ENCODE measurements around the gene SATB1. TPM values are rescaled to one million over a fixed set of nuclear protein-coding genes. Genes with fewer than 3 reads are reported as not detected.

Gene SATB1
- polyA plus RNA-seq, 1 experiment: 10.8 TPM

DNA sequence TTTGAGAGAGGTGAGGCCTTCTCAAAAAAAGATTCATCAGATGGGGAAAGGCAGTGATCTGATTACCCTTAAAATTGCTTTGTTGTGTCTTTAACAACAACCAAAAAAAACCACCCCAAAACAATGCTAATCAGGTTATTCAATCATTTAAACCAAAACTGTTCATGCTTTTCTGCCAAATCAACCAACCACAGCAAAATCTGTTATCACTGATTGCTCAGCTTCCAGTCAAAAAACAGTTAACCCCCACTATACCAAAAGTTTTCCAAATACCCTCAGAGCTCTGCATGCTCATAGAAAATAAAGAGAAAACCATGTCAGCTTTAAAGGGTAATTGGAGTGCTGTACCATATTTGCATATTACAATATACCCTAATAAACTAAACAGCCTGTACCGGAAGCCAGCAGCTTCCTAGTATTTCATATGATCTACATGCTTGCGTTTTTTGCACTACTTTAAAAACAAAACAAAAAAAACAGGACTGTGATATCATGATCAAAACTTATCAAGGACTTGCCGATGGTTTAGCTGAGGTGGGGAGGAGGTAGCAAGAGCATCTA is 22.8 kb downstream of the SATB1 start:
- ChIA-PET CTCF (interaction anchor here (0.6 to 2.3 kb wide), 4 partner anchors 11 to 1884 kb away, joined by 3 to 9 read pairs (median 3); no protein-coding TSS in a partner anchor), POLR2A (no interaction called here)
- H3K36me3 ChIP-seq (ENCODE audit: control insufficient read depth, insufficient read depth, low read length): no peaks in the 10 kb centered on the region
- H3K27me3 ChIP-seq (ENCODE audit: control insufficient read depth, insufficient read depth, low read length): no peaks in the 10 kb centered on the region
- H3K4me3 ChIP-seq (ENCODE audit: low read depth, low read length): no peak overlapping the region
- TF ChIP-seq, protein P1, sequence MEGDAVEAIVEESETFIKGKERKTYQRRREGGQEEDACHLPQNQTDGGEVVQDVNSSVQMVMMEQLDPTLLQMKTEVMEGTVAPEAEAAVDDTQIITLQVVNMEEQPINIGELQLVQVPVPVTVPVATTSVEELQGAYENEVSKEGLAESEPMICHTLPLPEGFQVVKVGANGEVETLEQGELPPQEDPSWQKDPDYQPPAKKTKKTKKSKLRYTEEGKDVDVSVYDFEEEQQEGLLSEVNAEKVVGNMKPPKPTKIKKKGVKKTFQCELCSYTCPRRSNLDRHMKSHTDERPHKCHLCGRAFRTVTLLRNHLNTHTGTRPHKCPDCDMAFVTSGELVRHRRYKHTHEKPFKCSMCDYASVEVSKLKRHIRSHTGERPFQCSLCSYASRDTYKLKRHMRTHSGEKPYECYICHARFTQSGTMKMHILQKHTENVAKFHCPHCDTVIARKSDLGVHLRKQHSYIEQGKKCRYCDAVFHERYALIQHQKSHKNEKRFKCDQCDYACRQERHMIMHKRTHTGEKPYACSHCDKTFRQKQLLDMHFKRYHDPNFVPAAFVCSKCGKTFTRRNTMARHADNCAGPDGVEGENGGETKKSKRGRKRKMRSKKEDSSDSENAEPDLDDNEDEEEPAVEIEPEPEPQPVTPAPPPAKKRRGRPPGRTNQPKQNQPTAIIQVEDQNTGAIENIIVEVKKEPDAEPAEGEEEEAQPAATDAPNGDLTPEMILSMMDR (IDR thresholded peaks at IDR 0.05; ENCODE audit: insufficient read depth, low read depth, low read length): no peak
- no peak for DNase-seq (ENCODE audit: low read depth)

DNA sequence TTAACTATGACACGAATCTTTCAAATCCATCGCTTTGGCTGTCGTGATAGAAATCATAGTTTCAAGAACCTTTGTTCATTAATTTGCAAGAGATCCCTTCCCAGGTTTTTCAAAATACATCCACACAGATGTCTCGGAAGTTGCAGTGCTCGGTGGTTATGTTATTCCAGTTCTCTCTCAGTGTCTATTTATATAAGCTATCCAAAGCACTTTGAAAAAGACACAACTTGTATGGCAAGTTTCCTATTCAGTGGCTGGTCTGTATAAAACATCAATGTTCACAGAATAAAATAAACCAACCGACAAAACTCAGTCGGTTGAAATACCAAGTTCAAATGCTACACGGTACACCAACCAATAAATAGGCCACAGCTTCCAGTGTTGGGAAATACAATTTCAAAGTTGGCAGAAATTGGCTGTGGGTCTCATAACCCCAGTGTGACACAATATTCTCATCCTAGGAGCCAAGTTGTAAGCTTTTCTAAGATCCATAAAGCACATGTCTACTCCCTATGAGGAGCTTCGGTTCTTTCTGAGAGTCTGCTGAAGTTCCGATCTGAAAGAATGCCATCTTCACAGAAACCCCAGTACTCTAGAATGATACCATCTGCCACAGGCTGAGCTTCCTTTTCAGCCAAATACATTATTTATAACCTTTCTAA is 23.7 kb downstream of the SATB1 start:
- POLR2A ChIA-PET: interaction anchor here (0.5 to 0.7 kb wide), 2 partner anchors 15 to 462 kb away, joined by 4 to 9 read pairs; no protein-coding TSS in a partner anchor
- TF ChIP-seq, protein P1 (IDR thresholded peaks at IDR 0.05; ENCODE audit: insufficient read depth, low read depth, low read length): no peak
- DNase-seq (ENCODE audit: low read depth): no peak
- H3K4me3 ChIP-seq (ENCODE audit: low read depth, low read length): no peak overlapping the region
- H3K27me3 ChIP-seq (ENCODE audit: control insufficient read depth, insufficient read depth, low read length): no peaks in the 10 kb centered on the region
- no peaks in the 10 kb centered on the region for H3K36me3 ChIP-seq (ENCODE audit: control insufficient read depth, insufficient read depth, low read length)
- CTCF ChIA-PET: interaction anchor here (2.3 kb wide), 1 partner anchor 11 kb away, joined by 9 read pairs; no protein-coding TSS in a partner anchor

DNA sequence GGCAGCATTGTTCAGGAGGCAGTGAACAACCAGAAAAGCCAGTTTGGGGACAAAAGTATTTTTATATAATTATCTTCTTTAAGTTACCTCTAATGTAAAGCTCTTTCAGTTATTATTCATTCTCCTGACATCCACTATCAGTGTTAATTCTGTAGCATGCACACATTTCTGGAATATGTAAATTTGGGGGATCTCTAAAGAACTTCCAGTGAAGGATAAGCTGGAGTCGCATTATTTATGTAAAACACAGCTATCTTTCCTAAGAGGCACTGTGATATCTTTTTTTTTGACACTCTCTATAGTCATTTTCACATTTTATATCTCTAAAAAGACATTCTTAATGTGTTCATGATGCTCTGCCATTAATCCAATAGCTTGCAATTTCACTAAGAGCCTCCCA is 26.7 kb downstream of the SATB1 start:
- TF ChIP-seq, protein P1 (IDR thresholded peaks at IDR 0.05; ENCODE audit: insufficient read depth, low read depth, low read length): no peak
- ChIA-PET POLR2A (no interaction called here), CTCF (interaction anchor here (0.7 to 1.2 kb wide), 3 partner anchors 9 to 279 kb away, joined by 3 read pairs; no protein-coding TSS in a partner anchor)
- Histone ChIP-seq H3K27me3 (ENCODE audit: control insufficient read depth, insufficient read depth, low read length) (no peaks in the 10 kb centered on the region), H3K36me3 (ENCODE audit: control insufficient read depth, insufficient read depth, low read length) (no peaks in the 10 kb centered on the region), H3K4me3 (ENCODE audit: low read depth, low read length) (no peak overlapping the region)
- no peak for DNase-seq (ENCODE audit: low read depth)

DNA sequence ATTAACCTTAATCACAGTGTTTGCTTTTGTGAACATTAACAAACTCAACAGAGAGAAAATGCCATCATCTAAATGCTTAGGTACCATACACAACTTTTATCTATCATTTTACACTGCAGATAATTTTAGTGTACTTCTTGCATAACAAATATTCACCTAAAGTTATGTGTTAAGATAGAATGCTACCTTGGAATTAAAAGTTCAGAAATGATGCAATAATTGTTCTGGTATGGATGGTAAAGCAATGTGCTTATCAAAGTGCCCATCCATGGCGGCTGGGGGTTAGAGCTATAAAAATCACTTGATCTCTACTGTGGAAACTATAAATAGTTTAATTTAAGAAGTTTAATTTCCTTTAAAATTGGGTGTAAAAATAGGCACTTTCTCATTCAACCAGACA is 28.7 kb downstream of the SATB1 start:
- H3K4me3 ChIP-seq (ENCODE audit: low read depth, low read length): no peak overlapping the region
- CTCF ChIA-PET: no interaction called here
- H3K36me3 ChIP-seq (ENCODE audit: control insufficient read depth, insufficient read depth, low read length): no peaks in the 10 kb centered on the region
- TF ChIP-seq, protein P1 (IDR thresholded peaks at IDR 0.05; ENCODE audit: insufficient read depth, low read depth, low read length): no peak
- H3K27me3 ChIP-seq (ENCODE audit: control insufficient read depth, insufficient read depth, low read length): no peaks in the 10 kb centered on the region
- POLR2A ChIA-PET: no interaction called here
- no peak for DNase-seq (ENCODE audit: low read depth)

DNA sequence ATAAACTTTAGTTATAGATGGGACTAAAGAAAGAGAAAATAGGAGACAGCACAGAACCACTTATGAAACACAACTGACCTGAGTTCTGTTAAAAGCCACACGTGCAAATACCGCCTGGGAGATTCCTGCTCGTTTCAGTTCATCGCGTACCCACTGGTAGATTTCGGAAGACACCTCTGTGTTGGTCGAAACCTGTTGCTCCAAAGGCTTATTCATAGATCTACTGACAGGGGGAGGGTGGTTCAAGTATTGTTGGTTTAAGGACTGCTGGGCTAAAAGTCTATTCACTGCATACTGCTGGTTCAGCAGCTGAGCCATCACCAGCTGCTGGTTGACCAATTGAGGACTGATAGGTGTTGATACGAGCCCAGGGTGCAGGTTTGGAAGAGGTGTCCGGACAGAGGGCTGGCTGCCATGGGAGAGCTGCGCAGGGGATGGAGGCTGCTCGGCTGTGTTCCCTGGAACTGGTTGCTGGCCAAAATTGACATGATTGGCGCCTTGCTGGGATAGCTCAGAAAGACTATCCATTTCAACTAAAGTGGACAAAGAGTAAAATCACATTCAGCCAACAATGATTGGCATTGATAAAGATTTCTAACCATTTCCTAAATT is 30.6 kb downstream of the SATB1 start:
- H3K4me3 ChIP-seq (ENCODE audit: low read depth, low read length): no peak overlapping the region
- POLR2A ChIA-PET: no interaction called here
- CTCF ChIA-PET: interaction anchor here (1.4 kb wide), 1 partner anchor 10 kb away, joined by 3 read pairs; no protein-coding TSS in a partner anchor
- no peaks in the 10 kb centered on the region for H3K36me3 ChIP-seq (ENCODE audit: control insufficient read depth, insufficient read depth, low read length)
- H3K27me3 ChIP-seq (ENCODE audit: control insufficient read depth, insufficient read depth, low read length): no peaks in the 10 kb centered on the region
- TF ChIP-seq, protein P1 (IDR thresholded peaks at IDR 0.05; ENCODE audit: insufficient read depth, low read depth, low read length): no peak
- no peak for DNase-seq (ENCODE audit: low read depth)
